ENCODE results near the gene TTYH3. TPM values are rescaled to one million over a fixed set of nuclear protein-coding genes. Genes with fewer than 3 reads are reported as not detected.

Gene TTYH3
- total RNA-seq, 1 experiment from 2014 or later: 178 TPM

DNA sequence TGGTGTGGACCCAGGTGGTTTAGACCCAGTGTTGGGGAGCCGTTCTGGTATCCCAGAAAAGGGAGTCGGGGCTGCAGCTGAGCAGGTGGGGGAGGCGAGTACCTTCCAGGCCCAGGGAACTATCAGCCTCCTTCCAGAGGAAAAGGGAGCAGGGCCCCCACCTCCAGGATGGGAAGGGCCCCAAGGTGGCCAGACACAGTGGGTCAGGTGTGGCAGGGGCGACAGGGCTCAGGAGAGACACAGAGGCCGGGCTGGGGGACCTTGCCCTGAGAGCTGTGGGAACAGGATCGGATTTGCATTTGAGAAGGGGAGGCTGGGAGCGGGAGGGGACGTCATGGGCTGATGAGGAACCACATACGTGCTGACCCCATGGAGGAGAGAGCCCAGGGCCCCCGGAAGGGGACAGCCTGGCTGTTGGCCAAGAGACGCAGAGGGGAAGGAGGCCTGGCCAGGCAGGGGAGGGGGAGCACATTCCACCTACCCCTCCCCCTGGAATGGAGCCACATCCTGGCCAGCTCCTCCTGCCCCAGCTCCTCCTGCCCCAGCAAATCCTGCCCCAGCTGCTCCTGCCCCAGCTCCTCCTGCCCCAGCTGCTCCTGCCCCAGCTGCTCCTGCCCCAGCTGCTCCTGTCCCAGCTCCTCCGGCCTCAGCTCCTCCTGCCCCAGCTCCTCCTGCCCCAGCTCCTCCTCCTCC is 9.7 kb upstream of the TTYH3 start:
- H3K4me3 Mint-ChIP-seq: no peak overlapping the region
- POLR2A ChIA-PET: interaction anchor here (0.6 to 1.9 kb wide), 5 partner anchors 9 to 97 kb away, joined by 3 to 11 read pairs (median 5); partner anchors contain the start of gene TTYH3
- H3K4me1 Mint-ChIP-seq: peaks cover 29% of the 10 kb centered on the region
- peak; percentile 73 for ATAC-seq
- H3K27ac Mint-ChIP-seq: peak overlapping the region; percentile 89; the same call in 1 of the 2 replicates
- TF ChIP-seq TEAD1 (CRISPR knock-in tag; IDR thresholded peaks at IDR 0.05) (no peak), SOX15 (CRISPR knock-in tag; IDR thresholded peaks at IDR 0.05) (no peak), ZNF263 (CRISPR knock-in tag; IDR thresholded peaks at IDR 0.05; ENCODE audit: low read depth) (peak; percentile 90), ELF4 (CRISPR knock-in tag; IDR thresholded peaks at IDR 0.05; ENCODE audit: low read depth) (no peak), MYBL2 (CRISPR knock-in tag; IDR thresholded peaks at IDR 0.05) (0 out of 2 replicates have a peak, but pooled peaks have one; percentile 33), MAX (CRISPR knock-in tag; IDR thresholded peaks at IDR 0.05) (peak; percentile 19; the same call in 1 of the 2 replicates), ZNF121 (CRISPR knock-in tag; IDR thresholded peaks at IDR 0.05) (peak; percentile 43; the same call in 1 of the 2 replicates)
- TF ChIP-seq, protein P1, sequence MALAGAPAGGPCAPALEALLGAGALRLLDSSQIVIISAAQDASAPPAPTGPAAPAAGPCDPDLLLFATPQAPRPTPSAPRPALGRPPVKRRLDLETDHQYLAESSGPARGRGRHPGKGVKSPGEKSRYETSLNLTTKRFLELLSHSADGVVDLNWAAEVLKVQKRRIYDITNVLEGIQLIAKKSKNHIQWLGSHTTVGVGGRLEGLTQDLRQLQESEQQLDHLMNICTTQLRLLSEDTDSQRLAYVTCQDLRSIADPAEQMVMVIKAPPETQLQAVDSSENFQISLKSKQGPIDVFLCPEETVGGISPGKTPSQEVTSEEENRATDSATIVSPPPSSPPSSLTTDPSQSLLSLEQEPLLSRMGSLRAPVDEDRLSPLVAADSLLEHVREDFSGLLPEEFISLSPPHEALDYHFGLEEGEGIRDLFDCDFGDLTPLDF (CRISPR knock-in tag; IDR thresholded peaks at IDR 0.05): no peak
- no peaks in the 10 kb centered on the region for H3K9me3 Mint-ChIP-seq
- peak; percentile 75 for DNase-seq (ENCODE audit: low spot score)
- CTCF ChIA-PET: interaction anchor here (0.6 to 4.6 kb wide), 16 partner anchors 9 to 189 kb away, joined by 3 to 27 read pairs (median 6); partner anchors contain the start of genes BRAT1 and TTYH3
- no peaks in the 10 kb centered on the region; the same call in 1 of the 2 replicates for H3K27me3 Mint-ChIP-seq (ENCODE audit: low read depth)
- H3K36me3 Mint-ChIP-seq: no peaks in the 10 kb centered on the region

DNA sequence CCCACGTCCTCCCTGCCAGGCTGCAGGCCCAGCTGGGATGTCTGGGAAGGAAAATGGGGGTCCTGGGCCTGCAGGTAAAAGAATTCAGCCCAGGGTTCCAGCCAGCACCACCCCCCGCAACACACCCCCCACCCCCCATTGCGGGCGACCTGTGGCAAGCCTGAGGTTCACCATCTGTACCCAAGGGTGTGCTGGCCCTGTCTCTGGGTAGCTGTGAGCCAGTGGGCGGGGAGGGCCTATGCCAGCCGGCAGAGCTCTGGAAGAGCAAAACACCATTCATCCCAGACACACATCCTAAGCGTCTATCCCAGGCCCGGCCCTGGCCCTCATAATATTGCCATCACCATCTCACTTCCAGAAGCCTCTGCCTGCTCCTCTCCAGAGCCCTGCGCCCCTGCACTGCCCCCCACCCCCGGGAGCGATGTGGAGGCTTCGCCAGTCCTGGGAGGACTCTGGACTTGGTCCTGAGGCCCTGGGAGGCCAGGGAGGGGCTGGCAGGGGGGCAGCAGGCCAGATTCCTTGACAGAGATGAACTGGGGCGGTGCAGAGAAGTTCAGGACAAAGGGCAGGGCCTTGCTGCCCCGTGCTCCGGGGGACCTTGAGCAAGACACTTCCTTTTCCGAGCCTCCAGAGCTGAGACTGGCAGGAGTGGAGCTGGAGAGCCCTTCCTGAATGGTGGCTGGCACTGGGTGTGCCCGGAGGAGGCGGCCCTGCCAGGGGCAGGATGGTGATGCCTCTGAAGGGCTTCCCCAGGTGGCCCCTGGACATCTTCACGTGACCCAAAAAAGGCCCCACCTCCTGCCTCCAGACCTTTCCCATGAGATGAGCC is 8.7 kb upstream of the TTYH3 start:
- POLR2A ChIA-PET: interaction anchor here (0.8 to 1.9 kb wide), 2 partner anchors 8 to 14 kb away, joined by 3 to 8 read pairs; partner anchors contain the start of gene TTYH3
- ATAC-seq: no peak
- H3K36me3 Mint-ChIP-seq: no peaks in the 10 kb centered on the region
- TF ChIP-seq, protein P2, sequence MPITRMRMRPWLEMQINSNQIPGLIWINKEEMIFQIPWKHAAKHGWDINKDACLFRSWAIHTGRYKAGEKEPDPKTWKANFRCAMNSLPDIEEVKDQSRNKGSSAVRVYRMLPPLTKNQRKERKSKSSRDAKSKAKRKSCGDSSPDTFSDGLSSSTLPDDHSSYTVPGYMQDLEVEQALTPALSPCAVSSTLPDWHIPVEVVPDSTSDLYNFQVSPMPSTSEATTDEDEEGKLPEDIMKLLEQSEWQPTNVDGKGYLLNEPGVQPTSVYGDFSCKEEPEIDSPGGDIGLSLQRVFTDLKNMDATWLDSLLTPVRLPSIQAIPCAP (CRISPR knock-in tag; IDR thresholded peaks at IDR 0.05): no peak
- no peak for TF ChIP-seq NR1H2 (CRISPR knock-in tag; IDR thresholded peaks at IDR 0.05)
- TF ChIP-seq GABPB1 (CRISPR knock-in tag; IDR thresholded peaks at IDR 0.05): no peak
- TF ChIP-seq RORB (CRISPR knock-in tag; IDR thresholded peaks at IDR 0.05): no peak
- TF ChIP-seq EMX1 (CRISPR knock-in tag; IDR thresholded peaks at IDR 0.05): no peak
- TF ChIP-seq CREM (CRISPR knock-in tag; IDR thresholded peaks at IDR 0.05): no peak
- no peak for TF ChIP-seq ARID4B (CRISPR knock-in tag; IDR thresholded peaks at IDR 0.05; ENCODE audit: borderline replicate concordance)
- TF ChIP-seq FOXP1 (CRISPR knock-in tag; IDR thresholded peaks at IDR 0.05; ENCODE audit: borderline replicate concordance): no peak
- no peak for TF ChIP-seq ZNF219 (CRISPR knock-in tag; IDR thresholded peaks at IDR 0.05; ENCODE audit: borderline replicate concordance)
- no peak for TF ChIP-seq JUN (CRISPR knock-in tag; IDR thresholded peaks at IDR 0.05)
- no peak for TF ChIP-seq SP1 (CRISPR knock-in tag; conservative IDR thresholded peaks at IDR 0.05)
- TF ChIP-seq ATF1 (CRISPR knock-in tag; IDR thresholded peaks at IDR 0.05): no peak
- CTCF ChIA-PET: interaction anchor here (0.8 to 4.6 kb wide), 12 partner anchors 8 to 172 kb away, joined by 3 to 27 read pairs (median 7); partner anchors contain the start of gene TTYH3
- no peak overlapping the region for H3K4me3 Mint-ChIP-seq
- no peak overlapping the region for H3K27ac Mint-ChIP-seq
- H3K27me3 Mint-ChIP-seq (ENCODE audit: low read depth): no peaks in the 10 kb centered on the region; the same call in 1 of the 2 replicates
- peaks cover 20% of the 10 kb centered on the region for H3K4me1 Mint-ChIP-seq
- no peak for DNase-seq (ENCODE audit: low spot score)
- no peaks in the 10 kb centered on the region for H3K9me3 Mint-ChIP-seq
